Right lobe of liver (tissue), 6 donors: Measurements from ENCODE around the gene PAX2. TPM values are rescaled to one million over a fixed set of nuclear protein-coding genes. Genes with fewer than 3 reads are reported as not detected.

Experiments
- ATAC-seq, 4 donors: fragments of 200-7000 bp; cut with Tn5 transposase; one replicate each; pipeline ENCODE4 v1.9.1; 2020; ENCODE audit warnings: mild to moderate bottlenecking in 4 of 4, moderate library complexity in 4 of 4
- DNase-seq, 3 donors: peaks; one replicate each; pipeline ENCODE4 v3.0.0-alpha.2; 2020
- H3K27ac ChIP-seq, 3 donors: fragments of 200-600 bp; one replicate each; pipeline ENCODE4 v1.8.0; 2022
- H3K27me3 ChIP-seq, 2 donors: fragments of 200-600 bp; one replicate each; pipeline ENCODE4 v1.8.0; 2022
- H3K36me3 ChIP-seq, 4 donors: fragments of 200-600 bp; sonication (generic) in 1 of 4; one replicate each; pipeline versions ENCODE4 v1.5.1 to v1.8.0; 2017 to 2022; ENCODE audit warnings: control low read depth in 1 of 4
- H3K4me1 ChIP-seq, 4 donors: fragments of 200-600 bp; sonication (generic) in 1 of 4; one replicate each; pipeline versions ENCODE4 v1.5.1 to v1.8.0; 2017 to 2022; ENCODE audit warnings: control low read depth in 1 of 4
- H3K4me3 ChIP-seq, 3 donors: fragments of 200-600 bp; one replicate each; pipeline ENCODE4 v1.8.0; 2022
- H3K9me3 ChIP-seq, 4 donors: fragments of 200-600 bp; sonication (generic) in 1 of 4; one replicate each; pipeline versions ENCODE4 v1.5.1 to v1.8.0; 2017 to 2022; ENCODE audit warnings: control low read depth in 1 of 4
- CTCF ChIP-seq, 4 donors: fragments of 200-600 bp in 3 of 4; fragments of 450-650 bp in 1 of 4; IDR thresholded peaks; one replicate each; pipeline versions ENCODE4 v1.5.1 to v1.8.0; 2016 to 2022; ENCODE audit warnings: antibody characterized with exemption in 4 of 4, mild to moderate bottlenecking in 2 of 4
- POLR2A ChIP-seq: fragments of 450-650 bp; IDR thresholded peaks from one replicate; pipeline ENCODE4 v1.6.1; 2017; ENCODE audit warnings: antibody characterized with exemption, mild to moderate bottlenecking
- WGBS: methylation state at CpG from one replicate; pipeline ENCODE4 v1.1.6; 2018; ENCODE audit warnings: low coverage, low lambda C conversion rate; ENCODE audit not compliant: insufficient coverage; ENCODE audit errors: missing lambda C conversion rate; 5-methylcytosine and 5-hydroxymethylcytosine counted together
- intact Hi-C, 2 donors: fragments of 100-400 bp; cut with DNase I; formaldehyde crosslinking; loops; one replicate each; pipeline versions ENCODE4 v1.11.2 to v1.14.1; 2022
- total RNA-seq, 6 experiments: library from RNA; depleted of rRNA in 2 of 6; stranded (reverse); fragments of >200 nt in 2 of 6; fragmentation: NEBNext Ultra II Directional in 3 of 6; extraction: Animal tissue kit (Norgen Biotek cat#: 25700) in 3 of 6; gene quantifications; one replicate each; pipeline versions ENCODE4 v1.1.0 to v1.2.4, GENCODE V29; 2016 to 2023
- donor health status: DM: no; HTN: yes; CAD: no.
- donor health status: DM: no; HTN: no; CAD: no.
- donor health status: DM: no; HTN: no; CAD: no.
- donor health status: DM: no; HTN: yes; CAD: no.
- donor health status: DM: no; HTN: yes; CAD: no.

PAX2 gene
- total RNA-seq, 6 experiments from 2014 or later = 0.24 TPM; not detected in 5

- H3K27me3 ChIP-seq = no peaks in the 10 kb centered on the region
- no peak for DNase-seq
- no peaks in the 10 kb centered on the region for H3K36me3 ChIP-seq
- intact Hi-C loops = no loop called here
- no peak for ATAC-seq
- no peak for TF ChIP-seq CTCF (IDR thresholded peaks at IDR 0.05)
- no peak for TF ChIP-seq POLR2A
- H3K4me3 ChIP-seq = no peak overlapping the region
- no peak overlapping the region for H3K27ac ChIP-seq
- WGBS = 68% methylated on average over 5 of the region's 6 CpGs
- H3K4me1 ChIP-seq = no peaks in the 10 kb centered on the region
- H3K9me3 ChIP-seq = no peaks in the 10 kb centered on the region
These were observed 41.2 kb downstream of the PAX2 start for GRCh38 chr10:100786591-100786990.

- Histone ChIP-seq H3K36me3 (no peaks in the 10 kb centered on the region), H3K9me3 (no peaks in the 10 kb centered on the region), H3K27ac (no peak overlapping the region), H3K27me3 (no peaks in the 10 kb centered on the region), H3K4me3 (no peak overlapping the region), H3K4me1 (no peaks in the 10 kb centered on the region)
- no peak for TF ChIP-seq POLR2A
- no peak for TF ChIP-seq CTCF (IDR thresholded peaks at IDR 0.05)
- DNase-seq = no peak
- intact Hi-C loops = no loop called here
- 48% methylated on average over 17 of the region's 18 CpGs for WGBS
- no peak for ATAC-seq
These were observed 42.9 kb downstream of the PAX2 start for GRCh38 chr10:100788002-100788903.

GRCh38 chr10:100790761-100791208 lies 45.4 kb downstream of the PAX2 start:
- H3K4me3 ChIP-seq = no peak overlapping the region
- no peak overlapping the region for H3K27ac ChIP-seq
- DNase-seq (no peak), ATAC-seq (no peak)
- WGBS = 68% methylated on average over 2 of the region's 7 CpGs
- H3K36me3 ChIP-seq = no peaks in the 10 kb centered on the region
- H3K9me3 ChIP-seq = no peaks in the 10 kb centered on the region
- TF ChIP-seq CTCF (IDR thresholded peaks at IDR 0.05) (no peak), POLR2A (no peak)
- intact Hi-C loops = no loop called here
- no peaks in the 10 kb centered on the region for H3K27me3 ChIP-seq
- no peaks in the 10 kb centered on the region for H3K4me1 ChIP-seq

- no peak for TF ChIP-seq POLR2A
- TF ChIP-seq CTCF (IDR thresholded peaks at IDR 0.05) = no peak
- intact Hi-C loops = no loop called here
- H3K4me1 ChIP-seq = no peaks in the 10 kb centered on the region
- H3K27ac ChIP-seq = no peak overlapping the region
- no peaks in the 10 kb centered on the region for H3K27me3 ChIP-seq
- no peaks in the 10 kb centered on the region for H3K36me3 ChIP-seq
- WGBS = 56% methylated on average over 2 of the region's 8 CpGs
- no peaks in the 10 kb centered on the region for H3K9me3 ChIP-seq
- ATAC-seq (no peak), DNase-seq (no peak)
- no peak overlapping the region for H3K4me3 ChIP-seq
These were observed 46.1 kb downstream of the PAX2 start for GRCh38 chr10:100791369-100792058.
